CD4-positive, alpha-beta T cell (primary cell): ENCODE data around the gene LLPH. TPM values are rescaled to one million over a fixed set of nuclear protein-coding genes. Genes with fewer than 3 reads are reported as not detected.

ENCODE experiments used
- ATAC-seq: fragments of 200-7000 bp; cut with Tn5 transposase; one replicate; pipeline ENCODE4 v1.10.0; 2022; ENCODE audit warnings: mild to moderate bottlenecking; ENCODE audit not compliant: poor library complexity
- CTCF ChIA-PET: fragments of 350-600 bp; sonication (Branson Sonifier 250); formaldehyde crosslinking; loops from one replicate; lab custom pipeline; 2021; ENCODE audit warnings: antibody characterized with exemption, inconsistent platforms; lab: Charles Lee
- POLR2A ChIA-PET: fragments of 350-600 bp; sonication (Branson Sonifier 250); formaldehyde crosslinking; loops from one replicate; lab custom pipeline; 2021; ENCODE audit warnings: antibody characterized with exemption, inconsistent platforms; lab: Charles Lee
- DNase-seq, 14 experiments: peaks; one replicate each; pipeline ENCODE4 v3.0.0-alpha.2; 2013 to 2020; ENCODE audit warnings: mixed read lengths in 2 of 14
- H3K27ac ChIP-seq, 2 donors: one replicate each; pipeline versions ENCODE4 v1.5.1 to v1.7.0; 2013; ENCODE audit warnings: low read length in 2 of 2, low read depth in 1 of 2, mild to moderate bottlenecking in 1 of 2
- H3K27me3 ChIP-seq, 2 experiments: 1 replicate in 1 of 2; 2 replicates in 1 of 2; pipeline versions ENCODE4 v1.6.1 to v1.7.0; 2013; ENCODE audit warnings: low read length in 2 of 2, control low read depth in 1 of 2, mild to moderate bottlenecking in 1 of 2, moderate library complexity in 1 of 2; ENCODE audit not compliant: insufficient read depth in 2 of 2, control insufficient read depth in 1 of 2
- H3K36me3 ChIP-seq: one replicate; pipeline ENCODE4 v1.6.1; 2013; ENCODE audit warnings: low read length, control low read depth; ENCODE audit not compliant: insufficient read depth
- H3K4me1 ChIP-seq: one replicate; pipeline ENCODE4 v1.6.1; 2013; ENCODE audit warnings: low read length, control low read depth; ENCODE audit not compliant: insufficient read depth
- H3K4me3 ChIP-seq: one replicate; pipeline ENCODE4 v1.5.1; 2013; ENCODE audit warnings: mild to moderate bottlenecking, low read length, moderate library complexity
- H3K9me3 ChIP-seq, 2 experiments: 1 replicate in 1 of 2; 2 replicates in 1 of 2; pipeline versions ENCODE4 v1.6.1 to v1.7.0; 2013; ENCODE audit warnings: low read length in 2 of 2, mild to moderate bottlenecking in 2 of 2, control low read depth in 1 of 2, moderate library complexity in 1 of 2; ENCODE audit not compliant: control insufficient read depth in 1 of 2, insufficient read depth in 1 of 2
- H3K27ac Mint-ChIP-seq: one replicate; pipeline ENCODE4 v1.8.0; 2020; ENCODE audit warnings: mixed read lengths
- H3K27me3 Mint-ChIP-seq: one replicate; pipeline ENCODE4 v1.8.0; 2021; ENCODE audit warnings: mixed read lengths
- H3K36me3 Mint-ChIP-seq: one replicate; pipeline ENCODE4 v1.8.0; 2021; ENCODE audit warnings: low read depth, mixed read lengths
- H3K4me1 Mint-ChIP-seq: one replicate; pipeline ENCODE4 v1.8.0; 2021; ENCODE audit warnings: low read depth, mixed read lengths
- H3K4me3 Mint-ChIP-seq: one replicate; pipeline ENCODE4 v1.8.0; 2020; ENCODE audit warnings: mild to moderate bottlenecking, mixed read lengths
- H3K9me3 Mint-ChIP-seq: one replicate; pipeline ENCODE4 v1.8.0; 2020; ENCODE audit warnings: mixed read lengths
- intact Hi-C, 2 experiments: fragments of 100-400 bp; cut with DNase I in 1 of 2; cut with micrococcal nuclease in 1 of 2; formaldehyde crosslinking; loops; one replicate each; pipeline versions ENCODE4 v1.15.1 to v1.9.0; 2023 to 2025; cut with DNase I, micrococcal nuclease
- total RNA-seq, 174 experiments: library from RNA in 2 of 174; stranded (reverse) in 2 of 174; gene quantifications; one replicate each; pipeline ENCODE4 v1.2.3 and lab custom pipeline; 2021 to 2026
- TF ChIP-seq, protein P1 (sequence below): fragments of 200-600 bp; IDR thresholded peaks from one replicate; pipeline ENCODE4 v1.8.0; 2022; ENCODE audit warnings: antibody characterized with exemption, mild to moderate bottlenecking

Gene LLPH
- total RNA-seq, 2 experiments from 2014 or later, result 27.3 to 31.0 TPM

DNA sequence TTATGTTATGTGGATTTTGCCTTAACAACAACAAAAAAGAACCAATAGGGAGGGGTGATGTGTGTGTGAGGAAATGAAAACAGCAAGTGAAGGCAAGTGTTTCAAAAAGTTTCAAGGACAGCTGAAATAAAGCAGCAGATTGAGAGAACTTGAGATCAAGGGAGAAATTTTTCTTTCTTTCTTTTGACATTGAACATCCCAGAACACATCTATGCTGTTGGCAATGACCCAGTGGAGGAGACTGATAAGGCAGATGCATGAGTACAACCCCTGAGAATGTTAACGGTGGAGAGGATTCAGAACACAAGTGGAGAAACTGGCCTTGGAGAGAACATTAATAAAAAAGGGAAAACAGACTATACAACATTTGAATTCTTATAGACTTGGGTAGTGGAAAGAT is 2.9 kb downstream of the LLPH start:
- Histone ChIP-seq H3K4me3 (no peak overlapping the region), H3K36me3 (peaks cover 50% of the 10 kb centered on the region), H3K9me3 (no peaks in the 10 kb centered on the region), H3K4me1 (peaks cover 13% of the 10 kb centered on the region), H3K27ac (no peak overlapping the region), H3K27me3 (no peaks in the 10 kb centered on the region)
- ATAC-seq (no peak), DNase-seq (no peak)
- TF ChIP-seq, protein P1, sequence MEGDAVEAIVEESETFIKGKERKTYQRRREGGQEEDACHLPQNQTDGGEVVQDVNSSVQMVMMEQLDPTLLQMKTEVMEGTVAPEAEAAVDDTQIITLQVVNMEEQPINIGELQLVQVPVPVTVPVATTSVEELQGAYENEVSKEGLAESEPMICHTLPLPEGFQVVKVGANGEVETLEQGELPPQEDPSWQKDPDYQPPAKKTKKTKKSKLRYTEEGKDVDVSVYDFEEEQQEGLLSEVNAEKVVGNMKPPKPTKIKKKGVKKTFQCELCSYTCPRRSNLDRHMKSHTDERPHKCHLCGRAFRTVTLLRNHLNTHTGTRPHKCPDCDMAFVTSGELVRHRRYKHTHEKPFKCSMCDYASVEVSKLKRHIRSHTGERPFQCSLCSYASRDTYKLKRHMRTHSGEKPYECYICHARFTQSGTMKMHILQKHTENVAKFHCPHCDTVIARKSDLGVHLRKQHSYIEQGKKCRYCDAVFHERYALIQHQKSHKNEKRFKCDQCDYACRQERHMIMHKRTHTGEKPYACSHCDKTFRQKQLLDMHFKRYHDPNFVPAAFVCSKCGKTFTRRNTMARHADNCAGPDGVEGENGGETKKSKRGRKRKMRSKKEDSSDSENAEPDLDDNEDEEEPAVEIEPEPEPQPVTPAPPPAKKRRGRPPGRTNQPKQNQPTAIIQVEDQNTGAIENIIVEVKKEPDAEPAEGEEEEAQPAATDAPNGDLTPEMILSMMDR, result no peak
- Mint-ChIP-seq H3K4me3 (peak overlapping the region; percentile 43), H3K27me3 (no peaks in the 10 kb centered on the region), H3K36me3 (peaks cover 86% of the 10 kb centered on the region), H3K9me3 (no peaks in the 10 kb centered on the region), H3K4me1 (peaks cover 81% of the 10 kb centered on the region), H3K27ac (peak overlapping the region; percentile 11)
- intact Hi-C loops, result loop anchor here in 1 of 2 experiments (5.0 kb wide), 1 partner anchor 1140 kb away; the partner anchor contains the start of gene CAND1
- CTCF ChIA-PET, result no interaction called here
- POLR2A ChIA-PET, result no interaction called here

DNA sequence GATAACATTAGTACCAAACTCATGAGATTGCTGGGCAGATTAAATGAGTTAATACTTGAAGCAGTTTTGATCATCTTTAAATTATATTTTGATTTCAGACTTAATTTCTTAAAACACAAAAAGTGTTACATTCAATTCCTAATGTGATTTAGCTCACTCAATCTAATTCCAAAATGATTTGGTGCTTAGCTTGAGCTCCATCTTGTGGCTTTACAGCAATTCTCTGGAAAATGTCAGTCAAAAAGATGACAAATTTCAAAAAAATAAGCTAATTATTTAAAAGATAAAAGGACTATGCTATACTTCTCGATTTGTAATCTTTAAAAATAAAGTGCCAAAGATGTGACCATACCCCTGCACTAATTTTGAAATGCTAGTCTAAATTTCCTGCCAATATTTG is 10.1 kb downstream of the LLPH start:
- H3K9me3 ChIP-seq, result no peaks in the 10 kb centered on the region
- no peak overlapping the region for H3K4me3 ChIP-seq
- no peaks in the 10 kb centered on the region for H3K27me3 ChIP-seq
- intact Hi-C loops, result no loop called here
- H3K4me1 ChIP-seq, result no peaks in the 10 kb centered on the region
- TF ChIP-seq, protein P1, result no peak
- Mint-ChIP-seq H3K9me3 (no peaks in the 10 kb centered on the region), H3K4me3 (no peak overlapping the region), H3K36me3 (peaks cover 57% of the 10 kb centered on the region), H3K27ac (no peak overlapping the region), H3K27me3 (no peaks in the 10 kb centered on the region), H3K4me1 (peaks cover 19% of the 10 kb centered on the region)
- POLR2A ChIA-PET, result interaction anchor here (0.5 to 3.0 kb wide), 2 partner anchors 10 to 418 kb away, joined by 4 to 9 read pairs; partner anchors contain the start of gene LLPH
- no peak overlapping the region for H3K27ac ChIP-seq
- CTCF ChIA-PET, result no interaction called here
- no peak for ATAC-seq
- DNase-seq, result no peak
- H3K36me3 ChIP-seq, result peaks cover 46% of the 10 kb centered on the region

GRCh38 chr12:66119870-66120241 is 10.7 kb downstream of the LLPH start:
- peaks cover 51% of the 10 kb centered on the region for H3K36me3 Mint-ChIP-seq
- intact Hi-C loops, result no loop called here
- no peaks in the 10 kb centered on the region for H3K9me3 Mint-ChIP-seq
- H3K4me1 Mint-ChIP-seq, result peaks cover 13% of the 10 kb centered on the region
- H3K4me3 Mint-ChIP-seq, result no peak overlapping the region
- Histone ChIP-seq H3K4me1 (no peaks in the 10 kb centered on the region), H3K36me3 (peaks cover 40% of the 10 kb centered on the region), H3K27ac (no peak overlapping the region), H3K4me3 (no peak overlapping the region), H3K9me3 (no peaks in the 10 kb centered on the region), H3K27me3 (no peaks in the 10 kb centered on the region)
- peak in 1 of 14 experiments; percentile 8 for DNase-seq
- ChIA-PET CTCF (no interaction called here), POLR2A (interaction anchor here (0.5 to 3.0 kb wide), 2 partner anchors 11 to 417 kb away, joined by 4 to 9 read pairs; partner anchors contain the start of gene LLPH)
- no peaks in the 10 kb centered on the region for H3K27me3 Mint-ChIP-seq
- TF ChIP-seq, protein P1, result no peak
- no peak for ATAC-seq
- H3K27ac Mint-ChIP-seq, result no peak overlapping the region
